Activated T-cell treated with anti-CD3 and anti-CD28 coated beads, Interleukin-2, amount 50 U/mL, for 72 hours (primary cell): Measurements from ENCODE around the gene ERCC4. TPM values are rescaled to one million over a fixed set of nuclear protein-coding genes. Genes with fewer than 3 reads are reported as not detected.

Source experiments
- ATAC-seq, 2 donors: fragments of 150-1000 bp; cut with Tn5 transposase; replicated peaks in 1 of 2; 2 replicates each; pipeline ENCODE4 v1.10.0; 2021; ENCODE audit warnings: moderate library complexity in 2 of 2, mild to moderate bottlenecking in 1 of 2
- DNase-seq, 2 donors: peaks; one replicate each; pipeline ENCODE4 v3.0.0; 2021 to 2022; ENCODE audit warnings: mixed read lengths in 1 of 2
- H3K27ac Mint-ChIP-seq: one replicate; pipeline ENCODE4 v1.8.0; 2022; ENCODE audit warnings: mild to moderate bottlenecking, moderate library complexity, mixed read lengths
- H3K27me3 Mint-ChIP-seq: one replicate; pipeline ENCODE4 v1.8.0; 2022; ENCODE audit warnings: low read depth, mixed read lengths
- H3K36me3 Mint-ChIP-seq, 2 donors: one replicate each; pipeline ENCODE4 v1.8.0; 2022; ENCODE audit warnings: mixed read lengths in 2 of 2, mild to moderate bottlenecking in 1 of 2; ENCODE audit not compliant: insufficient read depth in 2 of 2
- H3K4me1 Mint-ChIP-seq: one replicate; pipeline ENCODE4 v1.8.0; 2022; ENCODE audit warnings: low read depth, mixed read lengths
- H3K4me3 Mint-ChIP-seq, 2 donors: one replicate each; pipeline ENCODE4 v1.8.0; 2022; ENCODE audit warnings: mild to moderate bottlenecking in 2 of 2, mixed read lengths in 2 of 2, moderate library complexity in 2 of 2
- H3K9me3 Mint-ChIP-seq, 2 donors: one replicate each; pipeline ENCODE4 v1.8.0; 2022; ENCODE audit warnings: mixed read lengths in 2 of 2
- total RNA-seq, 2 donors: library from RNA; stranded (reverse); gene quantifications; one replicate each; pipeline ENCODE4 v1.2.3, GENCODE V29; 2022

Gene ERCC4
- total RNA-seq, 2 donors from 2014 or later = 15.4 to 17.4 TPM

DNA sequence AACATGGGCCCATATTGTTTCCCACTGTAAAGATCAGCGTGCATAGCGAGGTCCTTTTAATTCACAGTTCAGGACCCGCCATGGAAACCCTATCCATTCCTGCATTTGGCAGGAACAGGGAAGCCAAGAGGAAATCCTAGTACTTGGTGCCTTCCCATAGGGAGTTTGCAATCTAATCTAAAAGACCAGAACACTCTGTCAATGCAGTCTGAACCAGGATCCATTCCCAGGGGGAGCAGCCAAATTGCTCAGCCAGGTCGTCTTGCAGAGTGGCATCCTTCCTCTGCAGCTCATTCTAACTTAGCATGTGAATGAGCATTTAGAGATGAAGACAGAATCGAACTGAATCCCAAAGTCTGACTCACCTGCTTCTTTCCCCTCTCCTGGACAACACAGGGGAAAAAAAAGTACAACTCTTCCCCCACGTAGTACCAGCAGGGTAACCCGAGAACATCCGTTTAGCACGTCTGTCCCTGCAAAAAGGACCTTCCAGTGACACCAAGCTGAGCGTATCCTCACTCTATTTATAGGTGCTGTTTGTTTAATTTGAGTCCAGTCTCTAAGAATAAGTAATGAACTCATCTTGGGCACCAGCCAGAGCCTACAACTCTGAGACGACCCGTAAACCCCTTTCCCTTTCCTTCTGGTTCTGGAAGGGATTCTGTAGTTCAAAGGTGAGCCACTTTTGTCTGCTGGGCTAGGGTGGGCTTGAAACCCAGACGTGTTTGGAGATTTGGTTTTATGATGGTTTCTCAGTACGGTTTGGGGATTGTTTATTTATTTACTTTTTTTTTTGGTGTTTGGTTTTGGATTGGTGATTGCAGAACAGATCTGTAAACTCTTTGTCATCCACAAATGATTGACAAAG is 74.5 kb downstream of the ERCC4 start:
- no peak for DNase-seq
- Mint-ChIP-seq H3K4me3 (no peak overlapping the region), H3K27me3 (no peaks in the 10 kb centered on the region), H3K36me3 (no peaks in the 10 kb centered on the region), H3K4me1 (peaks cover 17% of the 10 kb centered on the region), H3K27ac (no peak overlapping the region), H3K9me3 (peaks cover 0 to 2% of the 10 kb centered on the region in 2 donors)
- ATAC-seq = no peak

DNA sequence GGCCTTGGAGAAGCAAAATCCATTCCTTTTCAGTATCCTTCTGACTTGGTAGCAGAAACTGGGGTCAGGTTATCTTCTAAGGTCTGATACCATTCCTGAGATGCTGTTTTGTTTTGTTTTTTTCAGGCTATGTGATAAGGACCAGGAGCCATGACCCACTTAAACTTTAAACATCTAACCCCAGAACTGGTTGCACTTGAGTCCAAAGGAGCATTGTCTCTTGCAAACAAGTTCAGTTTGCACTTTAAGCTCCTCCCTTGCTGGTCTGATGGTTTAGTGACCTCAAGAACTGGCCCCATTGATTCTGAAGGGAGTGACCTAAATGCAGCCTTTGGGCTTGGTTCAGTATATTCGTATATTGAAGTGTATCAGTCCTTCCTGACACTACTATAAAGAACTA is 75.2 kb downstream of the ERCC4 start:
- H3K36me3 Mint-ChIP-seq = no peaks in the 10 kb centered on the region
- no peak overlapping the region for H3K4me3 Mint-ChIP-seq
- no peak for ATAC-seq

DNA sequence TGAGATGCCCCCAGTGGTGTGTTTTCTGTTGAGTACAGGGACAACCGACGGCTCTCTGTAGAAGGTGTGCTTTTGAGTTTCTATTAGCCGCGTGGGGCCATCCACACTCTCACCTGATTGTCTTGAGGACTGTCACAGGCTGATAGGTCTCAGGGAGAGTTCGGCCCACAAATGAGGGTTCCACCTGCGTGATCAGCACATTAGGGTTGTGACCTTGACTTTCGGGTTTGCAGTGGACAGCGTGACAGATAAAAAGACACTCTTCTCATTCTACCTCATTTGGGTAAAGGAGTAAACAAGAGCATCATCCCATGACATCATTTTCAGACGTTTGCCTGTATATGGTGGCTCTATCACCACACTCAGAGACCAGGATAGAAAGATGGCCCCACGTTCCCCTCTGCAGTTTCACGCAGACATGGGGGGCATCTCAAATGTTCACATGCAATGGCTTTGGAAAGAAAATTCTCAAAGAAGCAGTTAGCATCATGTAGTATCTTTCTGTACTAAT is 76.9 kb downstream of the ERCC4 start:
- ATAC-seq = no peak
- DNase-seq = no peak
- no peaks in the 10 kb centered on the region for H3K36me3 Mint-ChIP-seq
- no peak overlapping the region for H3K27ac Mint-ChIP-seq
- no peaks in the 10 kb centered on the region for H3K27me3 Mint-ChIP-seq
- H3K4me1 Mint-ChIP-seq = peaks cover 17% of the 10 kb centered on the region
- peaks cover 0 to 2% of the 10 kb centered on the region in 2 donors for H3K9me3 Mint-ChIP-seq
- no peak overlapping the region for H3K4me3 Mint-ChIP-seq

More for the DNA sequence above, 75.2 kb downstream of the ERCC4 start:
- no peaks in the 10 kb centered on the region for H3K27me3 Mint-ChIP-seq
- no peak for DNase-seq
- H3K9me3 Mint-ChIP-seq = peaks cover 0 to 2% of the 10 kb centered on the region in 2 donors
- no peak overlapping the region for H3K27ac Mint-ChIP-seq
- peaks cover 17% of the 10 kb centered on the region for H3K4me1 Mint-ChIP-seq

DNA sequence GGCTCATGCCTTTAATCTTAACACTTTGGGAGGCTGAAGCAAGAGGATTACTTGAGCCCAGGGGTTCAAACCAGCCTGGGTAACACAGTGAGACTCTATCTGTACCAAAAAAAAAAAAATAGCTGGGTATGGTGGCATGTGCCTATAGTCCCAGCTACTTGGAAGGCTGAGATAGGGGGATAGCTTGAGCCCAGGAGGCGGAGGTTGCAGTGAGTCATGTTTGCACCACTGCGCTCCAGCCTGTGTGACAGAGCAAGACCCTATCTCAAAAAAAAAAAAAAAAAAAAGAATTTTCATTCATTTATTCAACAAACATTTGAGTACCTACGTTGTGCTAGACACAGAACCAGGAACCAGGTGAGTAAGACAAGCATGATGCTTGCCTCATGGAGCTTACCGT is 77.6 kb downstream of the ERCC4 start:
- Mint-ChIP-seq H3K9me3 (peaks cover 0 to 2% of the 10 kb centered on the region in 2 donors), H3K27me3 (peaks cover 2% of the 10 kb centered on the region), H3K36me3 (no peaks in the 10 kb centered on the region), H3K4me3 (no peak overlapping the region), H3K27ac (no peak overlapping the region), H3K4me1 (peaks cover 24% of the 10 kb centered on the region)
- ATAC-seq (no peak), DNase-seq (no peak)

DNA sequence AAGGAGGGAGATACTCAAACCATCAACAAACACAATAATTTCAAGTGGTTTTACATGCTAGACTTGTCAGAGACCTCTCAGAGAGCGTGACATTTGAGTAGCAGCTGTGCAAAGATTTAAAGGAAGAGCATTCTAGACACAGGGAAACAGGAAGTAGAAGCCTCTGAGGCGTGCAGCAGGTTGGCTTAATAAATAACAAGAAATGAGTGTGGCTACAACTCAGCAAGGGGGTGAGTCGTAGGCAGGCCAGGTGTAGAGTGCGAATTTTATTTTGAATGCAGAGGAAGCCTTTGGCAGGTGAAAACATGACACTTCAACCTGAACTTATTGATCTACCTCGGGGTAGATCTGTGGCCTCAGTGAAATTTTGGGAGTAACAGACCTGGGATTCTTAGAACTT is 78.0 kb downstream of the ERCC4 start:
- DNase-seq = no peak
- Mint-ChIP-seq H3K9me3 (peaks cover 0 to 2% of the 10 kb centered on the region in 2 donors), H3K27ac (no peak overlapping the region), H3K4me3 (no peak overlapping the region), H3K27me3 (peaks cover 7% of the 10 kb centered on the region), H3K4me1 (peaks cover 28% of the 10 kb centered on the region), H3K36me3 (no peaks in the 10 kb centered on the region)
- ATAC-seq = peak in 1 of 2 donors; percentile 36

DNA sequence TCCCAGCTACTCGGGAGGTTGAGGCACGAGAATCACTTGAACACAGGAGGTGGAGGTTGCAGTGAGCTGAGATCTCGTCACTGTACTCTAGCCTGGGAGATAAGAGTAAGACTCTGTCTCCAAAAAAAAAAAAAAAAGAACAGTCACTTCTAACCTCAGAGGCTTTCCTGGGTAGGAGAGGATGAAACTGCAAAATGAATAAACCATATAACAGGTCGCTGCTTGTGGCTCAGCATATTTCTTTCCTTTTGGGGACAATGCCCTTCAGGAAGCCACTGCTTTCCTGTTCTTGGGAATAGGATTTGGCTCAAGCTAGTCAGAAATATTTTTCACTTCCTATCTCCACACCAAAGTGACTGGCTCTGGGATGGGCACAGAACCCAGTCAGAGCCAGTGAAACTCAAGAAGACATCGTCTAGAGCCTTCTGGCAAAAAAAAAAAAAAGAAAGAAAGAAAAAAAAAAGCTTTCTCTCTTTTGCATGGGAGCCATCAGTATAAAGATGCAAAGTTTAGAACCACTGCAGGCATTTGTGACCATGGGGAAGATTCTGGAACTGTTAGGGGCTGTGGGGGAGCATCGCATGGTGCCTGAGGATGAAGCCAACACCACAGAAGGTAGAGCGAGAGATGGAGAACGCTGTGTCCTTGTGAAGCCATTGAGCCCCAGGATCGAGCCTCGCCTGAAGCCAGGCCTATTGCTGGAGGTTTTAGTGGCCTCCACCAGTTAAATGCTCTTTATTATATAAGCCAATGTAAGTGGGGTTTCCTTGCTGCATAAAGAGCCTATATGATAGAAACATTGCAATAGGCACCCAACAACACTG is 79.3 kb downstream of the ERCC4 start:
- Mint-ChIP-seq H3K4me3 (no peak overlapping the region), H3K9me3 (peaks cover 0 to 2% of the 10 kb centered on the region in 2 donors), H3K27me3 (peaks cover 16% of the 10 kb centered on the region), H3K36me3 (no peaks in the 10 kb centered on the region), H3K27ac (no peak overlapping the region), H3K4me1 (peaks cover 35% of the 10 kb centered on the region)
- ATAC-seq (peak; percentile 36 to 43), DNase-seq (no peak)

DNA sequence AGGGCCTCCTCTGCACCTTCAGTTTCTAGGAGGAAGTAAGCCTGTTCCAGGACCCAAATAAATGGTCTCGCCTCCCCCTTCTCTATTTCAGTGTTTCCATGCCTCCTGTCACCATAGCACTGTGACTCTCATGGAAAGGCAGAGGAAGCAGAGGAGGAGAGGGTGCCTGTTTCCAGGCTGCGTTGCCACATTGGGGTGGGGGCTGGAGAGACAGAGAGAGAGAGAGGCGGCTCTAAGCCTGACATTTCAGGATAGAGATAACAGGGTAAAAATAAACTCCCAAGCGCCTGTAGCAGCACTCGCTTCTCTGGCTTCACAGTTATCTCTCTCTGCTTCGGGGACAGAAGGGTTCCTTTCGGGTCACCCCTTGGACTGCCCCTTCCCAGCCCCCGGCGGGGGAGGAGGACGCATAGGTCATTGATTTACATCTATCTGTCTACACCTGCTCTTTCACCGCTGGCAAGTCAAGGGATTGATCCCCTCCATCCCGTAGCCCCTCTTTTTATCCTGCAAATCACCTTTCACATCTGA is 80.0 kb downstream of the ERCC4 start:
- Mint-ChIP-seq H3K27ac (no peak overlapping the region), H3K4me3 (no peak overlapping the region), H3K4me1 (peaks cover 35% of the 10 kb centered on the region), H3K36me3 (no peaks in the 10 kb centered on the region), H3K9me3 (peaks cover 0 to 2% of the 10 kb centered on the region in 2 donors), H3K27me3 (peaks cover 17% of the 10 kb centered on the region)
- DNase-seq (no peak), ATAC-seq (no peak)

DNA sequence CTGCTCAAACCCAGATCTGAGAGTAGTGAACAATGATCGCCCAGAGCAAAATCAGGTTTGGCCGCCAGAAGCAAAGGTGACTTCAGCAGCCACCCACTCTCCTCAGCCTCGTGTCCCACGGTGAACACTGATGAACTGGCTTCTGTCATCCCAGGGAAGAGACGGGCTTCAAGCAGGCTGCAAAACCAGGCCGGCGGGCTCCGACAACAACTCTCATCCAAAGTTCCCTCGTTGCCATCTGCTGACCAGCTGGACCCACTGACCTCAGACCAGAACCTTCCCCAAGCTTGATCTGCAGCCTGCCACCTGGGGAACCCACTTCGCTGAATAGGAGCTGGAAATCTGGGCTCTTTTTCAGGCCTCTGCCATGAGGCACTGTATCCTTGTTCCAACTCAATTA is 81.6 kb downstream of the ERCC4 start:
- ATAC-seq (no peak), DNase-seq (no peak)
- Mint-ChIP-seq H3K27me3 (peaks cover 23% of the 10 kb centered on the region), H3K27ac (no peak overlapping the region), H3K36me3 (no peaks in the 10 kb centered on the region), H3K4me1 (peaks cover 35% of the 10 kb centered on the region), H3K4me3 (no peak overlapping the region), H3K9me3 (no peaks in the 10 kb centered on the region)

Other genes starting within 250 kb of the ERCC4 start
- 10 to 100 TPM; 22.5 to 27.1 TPM for gene MRTFB, start 151.2 kb downstream of the ERCC4 start, total RNA-seq